NCI-H146 treated with DMSO at 0.1 percent for 48 hours (cell line): ENCODE measurements around the gene ANKRD18A.
"Not testable (repeated sequence)": the region's sequence is repeated elsewhere in the genome, so short reads cannot be mapped to it uniquely, and the experiment has no call there.

Experiments used
- DNase-seq: peaks from one replicate; lab custom pipeline; 2025; ENCODE audit not compliant: unreplicated experiment; lab: John Stamatoyannopoulos, UW

ANKRD18A gene

DNA sequence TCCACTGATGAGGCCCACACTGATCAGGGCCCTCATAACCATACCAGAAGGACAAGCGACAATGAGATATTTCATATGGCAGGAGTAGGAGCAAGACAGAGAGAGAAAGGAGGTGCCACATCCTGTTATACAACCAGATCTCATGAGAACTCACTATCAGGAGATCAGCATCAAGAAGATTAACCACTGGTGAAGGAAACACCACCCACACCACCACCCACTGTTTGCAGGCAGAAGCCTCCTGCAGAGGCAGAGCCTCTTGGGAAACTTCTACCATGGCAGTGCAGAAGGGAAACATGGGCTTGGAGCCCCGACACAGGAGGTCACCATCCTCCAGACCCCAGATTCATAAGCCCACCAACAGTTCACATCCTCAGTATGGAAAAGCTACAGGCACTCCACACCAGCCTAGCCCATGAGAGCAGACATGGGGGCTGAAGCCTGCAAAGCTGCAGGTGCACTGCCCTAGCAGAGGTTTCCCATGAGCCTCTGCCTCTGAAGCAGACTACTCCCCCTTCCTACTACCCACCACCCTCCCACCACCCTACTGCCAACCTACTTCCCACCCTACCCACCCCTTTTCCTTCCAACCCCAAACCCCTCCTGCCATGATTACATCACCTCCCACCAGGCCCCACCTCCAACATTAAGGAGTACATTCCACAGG is 73.8 kb downstream of the ANKRD18A start:
- DNase-seq = not testable (repeated sequence)

DNA sequence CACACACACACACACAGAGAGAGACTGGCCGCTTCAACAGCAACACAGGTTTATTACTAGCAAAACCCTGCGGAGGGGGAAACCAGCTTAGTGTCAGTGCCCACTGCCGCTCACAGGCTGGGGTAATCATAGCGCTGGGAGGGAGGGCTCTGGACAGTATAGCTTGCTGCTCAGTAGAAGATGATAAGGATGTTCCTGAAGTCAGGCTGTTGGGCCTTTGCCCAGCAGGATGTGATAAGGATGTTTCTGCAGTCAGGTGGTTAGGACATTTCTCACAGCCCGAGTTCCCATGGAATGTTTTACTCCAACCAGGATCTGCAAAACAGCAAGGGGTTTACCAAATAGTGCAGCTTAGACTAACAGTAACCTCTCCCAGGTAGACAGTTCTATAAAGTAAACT is 79.9 kb downstream of the ANKRD18A start:
- not testable (repeated sequence) for DNase-seq

- no peak for DNase-seq
Measured at GRCh38 chr9:38529317-38529716, 91.1 kb downstream of the ANKRD18A start.

- DNase-seq = no peak
Measured at GRCh38 chr9:38527503-38527902, 92.9 kb downstream of the ANKRD18A start.

DNA sequence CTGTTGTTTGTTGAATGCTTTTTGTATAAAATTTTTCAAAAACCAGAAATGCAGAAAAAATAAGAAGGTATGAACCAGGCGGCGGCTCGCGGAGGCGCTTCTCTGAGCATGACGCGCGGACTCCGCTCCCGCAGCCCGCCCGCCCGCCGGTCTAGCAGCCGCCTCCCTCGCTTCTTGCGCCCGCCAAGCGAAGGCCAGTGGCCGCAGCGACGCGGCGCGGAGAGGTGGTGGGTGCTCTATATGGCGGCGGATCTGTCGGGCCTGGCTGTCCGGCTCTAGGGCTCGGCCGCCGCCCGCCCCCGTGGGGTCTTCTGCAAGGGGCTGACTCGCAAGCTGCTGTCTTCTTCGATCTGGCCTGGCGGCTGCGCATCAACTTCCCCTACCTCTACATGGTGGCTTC is 93.8 kb downstream of the ANKRD18A start:
- DNase-seq = no peak

DNA sequence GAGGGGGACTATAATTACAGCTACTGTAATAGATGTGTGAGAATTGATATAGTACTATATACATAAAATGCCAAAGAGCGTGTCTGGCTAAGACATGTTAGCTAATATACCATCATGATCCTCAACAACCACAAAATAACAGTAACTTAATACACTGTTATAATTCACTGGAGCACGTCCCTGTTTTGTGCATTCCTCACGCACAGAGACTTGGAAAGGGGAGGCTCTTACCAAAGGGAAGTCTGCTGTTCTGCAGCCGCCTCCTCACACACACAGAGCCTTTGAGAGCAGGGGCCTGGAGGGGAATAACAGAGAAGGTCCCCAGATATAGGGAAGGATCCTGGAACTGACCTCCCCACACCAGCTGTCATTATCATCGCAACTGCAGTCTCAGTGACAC is 97.3 kb downstream of the ANKRD18A start:
- DNase-seq = no peak

DNA sequence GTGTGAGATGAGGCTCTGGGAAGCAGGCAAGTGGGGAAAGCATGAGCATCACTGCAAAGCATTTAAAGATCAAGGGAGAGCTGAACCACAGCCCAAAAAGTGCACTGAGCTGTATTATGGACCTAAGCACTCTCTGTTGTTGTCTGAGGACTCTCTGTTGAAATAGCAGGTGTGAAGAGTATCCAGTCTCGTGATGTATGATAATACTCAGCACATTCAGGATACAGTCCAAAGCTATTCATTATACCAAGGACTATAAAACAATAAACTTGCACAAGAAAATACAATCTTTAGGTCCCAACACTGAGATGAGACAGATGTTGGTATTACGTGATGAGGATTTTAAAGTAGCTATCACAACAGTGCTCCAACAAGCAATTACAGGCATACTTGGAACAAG is 98.6 kb downstream of the ANKRD18A start:
- no peak for DNase-seq
